Panc1 (cell line): ENCODE measurements around the gene IL2RA. TPM values are rescaled to one million over a fixed set of nuclear protein-coding genes. Genes with fewer than 3 reads are reported as not detected.

Experiments used
- ATAC-seq: fragments of 200-7000 bp; cut with Tn5 transposase; 2 replicates; pipeline ENCODE4 v1.9.1; 2020; ENCODE audit warnings: mild to moderate bottlenecking, moderate library complexity
- BruUV-seq: library from RNA; stranded (reverse); fragments of 400-500 nt; replicated peaks from 2 replicates; lab custom pipeline; 2021; lab: Mats Ljungman, UMichigan
- CTCF ChIA-PET: fragments of 300-600 bp; sonication (Branson Sonifier 250); formaldehyde crosslinking; loops from one replicate; lab custom pipeline; 2022; ENCODE audit warnings: antibody characterized with exemption; lab: Charles Lee
- POLR2A ChIA-PET: fragments of 300-600 bp; sonication (Branson Sonifier 250); formaldehyde crosslinking; loops from one replicate; lab custom pipeline; 2022; ENCODE audit warnings: antibody characterized with exemption; lab: Charles Lee
- DNase-seq: peaks from one replicate; pipeline ENCODE4 v3.0.0-alpha.2; 2010; ENCODE audit warnings: low read depth, low spot score
- H3K27ac ChIP-seq: 2 replicates; pipeline ENCODE4 v1.5.1; 2011; ENCODE audit warnings: mild to moderate bottlenecking, low read length, inconsistent platforms
- H3K27me3 ChIP-seq: fragments of 200-500 bp; sonication (Bioruptor generic); 2 replicates; pipeline ENCODE4 v1.6.0; 2014; ENCODE audit warnings: low read length, inconsistent platforms; ENCODE audit not compliant: control insufficient read depth, insufficient read depth
- H3K36me3 ChIP-seq: fragments of 200-500 bp; sonication (Bioruptor generic); 2 replicates; pipeline ENCODE4 v1.5.1; 2014; ENCODE audit warnings: inconsistent platforms, mild to moderate bottlenecking, low read length, moderate library complexity; ENCODE audit not compliant: control insufficient read depth, insufficient read depth
- H3K4me1 ChIP-seq: 2 replicates; pipeline ENCODE4 v1.5.1; 2011; ENCODE audit warnings: inconsistent platforms, mild to moderate bottlenecking, low read length, moderate library complexity; ENCODE audit not compliant: control insufficient read depth, insufficient read depth
- H3K4me3 ChIP-seq, 2 experiments: 2 replicates each; pipeline ENCODE4 v1.5.1; 2011 to 2012; ENCODE audit warnings: low read depth in 2 of 2, low read length in 2 of 2, mild to moderate bottlenecking in 2 of 2, inconsistent platforms in 1 of 2, moderate library complexity in 1 of 2
- H3K9me3 ChIP-seq: fragments of 200-500 bp; sonication (Bioruptor generic); 2 replicates; pipeline ENCODE4 v1.5.1; 2014; ENCODE audit warnings: low read depth, mild to moderate bottlenecking, inconsistent platforms, low read length, moderate library complexity; ENCODE audit not compliant: control insufficient read depth, insufficient read depth
- CTCF ChIP-seq: fragments of 450-650 bp; IDR thresholded peaks from 2 replicates; pipeline ENCODE4 v1.5.1; 2017; ENCODE audit warnings: mild to moderate bottlenecking
- POLR2AphosphoS5 ChIP-seq: IDR thresholded peaks from 2 replicates; pipeline ENCODE4 v1.6.1; 2012; ENCODE audit warnings: mild to moderate bottlenecking, low read depth, low read length, moderate library complexity
- REST ChIP-seq, 2 experiments: IDR thresholded peaks; 2 replicates each; pipeline ENCODE4 v1.6.1; 2011 to 2012; ENCODE audit warnings: low read depth in 2 of 2, control low read depth in 1 of 2, low read length in 1 of 2, mild to moderate bottlenecking in 1 of 2, moderate library complexity in 1 of 2; ENCODE audit not compliant: insufficient read depth in 1 of 2
- SIN3A ChIP-seq: IDR thresholded peaks from 2 replicates; pipeline ENCODE4 v1.6.1; 2012; ENCODE audit warnings: low read depth, mild to moderate bottlenecking, low read length, moderate library complexity, borderline replicate concordance; ENCODE audit not compliant: insufficient read depth
- TCF7L2 ChIP-seq: IDR thresholded peaks from 2 replicates; pipeline ENCODE4 v1.6.1; 2011; ENCODE audit warnings: mild to moderate bottlenecking, low read depth, low read length, inconsistent platforms
- in situ Hi-C: cut with HindIII; loops from 2 replicates; pipeline ENCODE4 v1.10.0; 2016; ENCODE audit warnings: low sequenced_read_pairs, low pct_unique_long_range_greater_than_20kb
- intact Hi-C: fragments of 100-400 bp; cut with micrococcal nuclease; formaldehyde crosslinking; loops from one replicate; pipeline ENCODE4 v1.10.0; 2022; ENCODE audit not compliant: unreplicated experiment
- total RNA-seq: library from RNA; stranded (reverse); gene quantifications from one replicate; pipeline ENCODE4 v1.2.1, GENCODE V29; 2021; ENCODE audit not compliant: unreplicated experiment

The IL2RA gene
- total RNA-seq, 1 experiment from 2014 or later, result 0.33 TPM

DNA sequence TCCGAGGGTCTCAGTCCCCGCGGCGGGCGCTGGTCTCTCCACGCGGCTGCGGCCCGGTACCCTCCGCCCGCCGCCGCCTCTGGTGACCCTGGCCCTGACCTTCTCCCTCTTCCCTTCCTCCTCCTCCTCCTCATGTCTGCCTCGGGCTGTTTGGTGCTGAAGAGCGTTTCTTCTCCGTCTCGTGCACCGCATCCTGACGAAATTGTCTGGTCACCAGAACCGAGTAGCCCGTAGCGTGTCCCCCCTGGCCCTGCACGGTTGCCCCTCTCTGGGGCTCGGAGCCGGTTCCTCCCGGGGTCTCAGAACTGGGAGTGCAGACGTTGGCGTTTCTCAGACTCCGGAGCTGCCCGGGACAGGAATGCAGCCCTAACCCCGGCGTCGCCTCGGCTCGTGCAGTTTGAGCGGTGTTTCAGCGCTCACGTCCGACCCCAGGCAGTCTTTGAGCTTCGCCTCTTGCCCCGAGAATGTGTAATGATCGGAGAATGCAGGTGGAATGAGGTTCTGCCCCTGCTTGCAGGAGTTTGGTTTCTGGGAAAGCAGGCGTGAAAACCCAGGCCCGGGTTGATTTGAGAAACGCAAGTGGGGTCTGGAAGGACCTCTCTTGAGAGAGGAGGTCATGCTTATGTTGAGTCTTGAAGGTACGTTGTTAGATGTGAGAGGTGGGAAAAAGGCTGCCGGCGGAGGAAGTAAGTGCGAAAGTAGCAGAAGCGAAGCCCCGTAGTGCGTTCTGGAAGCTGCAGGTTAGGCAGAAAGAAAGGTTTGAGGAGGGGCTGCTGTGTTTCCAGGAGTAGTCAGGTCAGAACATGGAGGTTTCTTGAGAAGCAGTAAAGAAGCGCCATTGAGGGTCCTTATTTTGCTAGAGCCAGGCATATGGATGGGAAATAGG lies 27.4 kb upstream of the IL2RA start:
- ATAC-seq, result peak; percentile 43; the same call in 1 of the 2 replicates
- DNase-seq, result no peak
- Histone ChIP-seq H3K36me3 (peaks cover 4% of the 10 kb centered on the region), H3K27me3 (peaks cover 3% of the 10 kb centered on the region; the same call in 1 of the 2 replicates), H3K4me1 (peaks cover 16% of the 10 kb centered on the region), H3K4me3 (peak overlapping the region; percentile 80 to 93), H3K9me3 (no peaks in the 10 kb centered on the region), H3K27ac (peak overlapping the region; percentile 83)
- BruUV-seq, result no TSS peak
- POLR2A ChIA-PET, result no interaction called here
- in situ Hi-C loops, result no loop called here
- CTCF ChIA-PET, result interaction anchor here (0.6 kb wide), 2 partner anchors 266 to 710 kb away, joined by 4 to 5 read pairs; no protein-coding TSS in a partner anchor
- intact Hi-C loops, result no loop called here
- no peak for TF ChIP-seq SIN3A
- TF ChIP-seq POLR2AphosphoS5, result no peak
- TF ChIP-seq CTCF, result no peak
- TF ChIP-seq TCF7L2, result no peak
- no peak for TF ChIP-seq REST (IDR thresholded peaks at IDR 0.05; ENCODE audit: insufficient read depth in 1 of 2, low read depth in 2 of 2, low read length in 1 of 2)

DNA sequence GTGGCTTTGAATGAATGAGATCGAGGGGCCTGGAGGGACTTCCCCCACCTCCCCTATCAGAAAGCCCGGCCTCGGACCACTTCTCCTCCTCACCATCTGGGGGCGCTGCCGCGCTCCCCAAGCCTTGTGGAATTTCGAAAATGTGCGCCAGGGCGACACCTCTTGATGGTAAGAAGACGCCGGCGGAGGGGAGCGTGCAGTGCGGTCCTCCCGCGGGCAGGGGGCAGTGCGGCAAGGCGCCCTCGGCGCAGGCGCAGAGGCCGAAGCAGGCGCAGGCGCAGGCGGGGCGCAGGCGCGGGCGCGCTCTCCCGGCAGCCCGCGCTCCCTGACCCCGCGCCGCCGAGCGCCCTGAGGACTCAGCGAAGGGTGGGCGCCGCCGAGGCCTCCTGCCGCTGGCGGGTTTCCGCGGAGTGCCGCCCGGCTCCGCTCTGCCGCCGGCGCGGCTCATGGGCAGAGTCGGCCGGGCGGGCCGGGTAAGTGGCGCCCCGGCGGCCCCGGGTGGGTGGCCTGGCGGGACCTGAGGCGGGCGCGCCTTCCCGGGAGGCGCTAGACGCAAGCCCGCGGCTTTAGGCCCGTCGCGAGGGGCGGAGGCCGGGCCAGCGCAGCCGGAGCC lies 26.7 kb upstream of the IL2RA start, which contains the start of gene RBM17:
RBM17 (plus strand) TSS at position 314 of the 613 bp plus-strand sequence. CDS start 8,032 bp downstream, outside the sequence.
- ATAC-seq, result peak; percentile 95
- TF ChIP-seq POLR2AphosphoS5, result peak; percentile 47; the same call in 1 of the 2 replicates
- TF ChIP-seq CTCF, result peak; percentile 100
- 0 out of 4 replicates have a peak, but pooled peaks of 1 of the 2 experiments have one; percentile 14 for TF ChIP-seq REST (IDR thresholded peaks at IDR 0.05; ENCODE audit: insufficient read depth in 1 of 2, low read depth in 2 of 2, low read length in 1 of 2)
- TF ChIP-seq SIN3A, result peak; percentile 55; the same call in 1 of the 2 replicates
- no peak for TF ChIP-seq TCF7L2
- Histone ChIP-seq H3K27me3 (peaks cover 3% of the 10 kb centered on the region; the same call in 1 of the 2 replicates), H3K4me1 (peaks cover 16% of the 10 kb centered on the region), H3K4me3 (peak within 1 kb of the TSS; percentile 80 to 93), H3K36me3 (peaks cover 4% of the 10 kb centered on the region), H3K9me3 (no peaks in the 10 kb centered on the region), H3K27ac (peak within 1 kb of the TSS; percentile 83)
- DNase-seq, result peak; percentile 84
- in situ Hi-C loops (no loop called here), intact Hi-C loops (no loop called here)
- ChIA-PET POLR2A (no interaction called here), CTCF (interaction anchor here (0.6 kb wide), 2 partner anchors 265 to 709 kb away, joined by 4 to 5 read pairs; no protein-coding TSS in a partner anchor)
- no TSS peak for BruUV-seq
